CD4-positive, alpha-beta T cell treated with Interleukin-17A for 4 hours (primary cell): ENCODE results near the gene RNF166.

Experiments used
- DNase-seq: peaks from one replicate; pipeline ENCODE4 v3.0.0-alpha.2; 2020; ENCODE audit warnings: mixed read lengths

RNF166 gene

DNA sequence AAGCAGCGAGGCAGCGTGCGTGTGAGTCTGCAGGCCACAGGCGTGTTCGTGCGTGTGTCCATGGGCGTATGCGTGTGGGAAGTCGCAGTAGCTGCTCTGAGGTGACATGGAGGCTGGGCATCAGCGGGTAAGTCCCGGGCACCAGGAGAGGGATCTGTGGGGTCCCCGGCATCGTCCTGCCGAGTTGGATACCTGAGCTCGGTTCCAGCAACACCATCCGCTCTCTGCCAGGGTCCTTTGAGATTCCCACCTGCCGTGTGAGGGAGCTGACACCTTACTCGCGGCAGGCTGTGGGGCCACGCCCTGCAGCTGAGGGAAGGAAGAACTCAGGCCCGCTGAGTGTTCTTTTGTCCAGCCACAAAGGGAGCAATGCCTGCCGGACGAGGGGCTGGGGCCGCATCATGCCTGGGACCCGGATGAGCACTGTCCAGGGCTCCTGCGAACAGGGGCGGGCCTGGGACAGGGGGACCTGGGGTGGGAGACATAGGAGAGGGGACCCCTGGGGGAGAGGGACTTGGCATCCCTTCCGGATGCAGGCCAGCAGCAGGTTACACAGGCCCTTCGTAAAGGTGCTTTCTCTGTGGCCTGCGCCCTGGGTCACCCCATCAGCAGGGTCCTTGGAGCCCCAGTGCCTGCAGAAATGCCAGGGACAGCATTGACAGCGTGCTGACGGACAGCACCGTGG lies 14.9 kb downstream of the RNF166 start:
- DNase-seq: no peak

DNA sequence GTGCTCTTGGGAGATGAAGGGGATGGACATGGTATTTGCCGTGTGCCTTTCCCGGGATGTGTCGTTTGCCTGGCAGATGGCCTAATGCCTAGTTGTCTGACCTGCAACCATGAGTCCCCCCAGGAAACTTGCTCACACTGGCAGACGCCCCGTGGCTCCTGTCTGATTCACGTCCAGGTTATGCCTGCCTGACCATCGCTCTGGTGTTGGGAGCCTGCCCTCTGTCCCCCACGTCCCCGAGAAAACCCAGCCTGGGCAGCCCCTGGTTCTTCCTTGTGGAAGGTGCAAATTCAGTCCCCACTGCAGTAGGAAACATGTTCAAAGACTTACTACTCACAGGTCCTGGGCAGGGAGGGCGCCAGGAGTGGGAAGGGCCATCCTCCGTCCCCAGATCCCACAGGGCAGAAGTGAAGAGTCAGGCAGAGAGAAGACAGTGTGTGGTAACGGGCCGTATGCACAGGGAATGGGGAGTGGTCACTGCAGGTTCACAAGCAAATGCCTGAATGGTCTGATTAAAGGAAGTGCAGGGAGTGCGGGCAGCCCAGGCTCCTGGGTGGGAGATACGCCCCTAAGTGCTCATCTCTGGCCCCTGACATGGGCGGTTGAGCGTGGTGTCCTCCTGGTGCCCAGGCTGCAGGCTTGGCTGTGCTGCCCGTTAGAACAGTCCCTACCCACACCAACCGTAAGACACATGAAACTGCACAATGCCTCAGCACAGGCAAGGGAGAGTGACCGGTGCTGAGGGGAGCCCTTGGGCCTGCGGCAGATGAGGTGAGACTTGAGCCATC lies 15.7 kb downstream of the RNF166 start:
- no peak for DNase-seq

DNA sequence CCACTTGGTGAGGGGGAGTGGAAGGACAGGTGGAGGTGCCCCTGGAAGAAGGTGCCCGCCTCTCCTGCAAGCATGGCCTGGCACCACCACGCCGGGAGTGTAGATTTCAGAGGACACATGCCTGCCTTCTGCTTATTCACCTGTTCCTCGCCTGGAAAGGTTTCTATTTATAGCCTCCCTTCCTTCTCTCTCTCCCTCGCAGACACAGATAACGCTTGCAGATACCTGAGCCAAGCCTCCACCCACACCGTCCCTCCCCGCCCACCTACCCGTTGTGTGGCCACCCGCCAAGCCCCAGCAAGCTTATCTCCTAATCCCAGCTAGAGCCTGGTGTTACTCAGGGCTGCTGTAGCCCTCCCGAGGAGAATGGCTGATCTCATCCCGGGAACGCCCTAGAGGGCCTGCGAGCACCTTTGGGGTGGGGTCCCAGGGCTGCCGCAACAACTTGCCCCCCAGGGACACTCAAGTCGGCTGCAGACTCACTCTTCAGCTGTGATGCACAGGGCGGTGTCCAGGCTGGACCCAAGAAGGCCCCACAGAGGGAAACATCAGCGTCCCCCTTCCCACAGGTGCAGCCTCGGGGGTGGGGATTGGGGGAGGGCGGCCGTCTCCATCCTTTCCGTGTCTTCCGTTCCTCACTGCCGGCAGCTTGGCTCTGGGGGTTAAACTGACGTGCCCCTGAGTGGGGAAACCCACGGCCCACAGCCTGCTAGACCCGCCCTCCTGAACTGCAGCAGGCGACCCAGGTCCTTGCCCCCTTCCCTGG lies 18.0 kb downstream of the RNF166 start:
- DNase-seq: no peak

DNA sequence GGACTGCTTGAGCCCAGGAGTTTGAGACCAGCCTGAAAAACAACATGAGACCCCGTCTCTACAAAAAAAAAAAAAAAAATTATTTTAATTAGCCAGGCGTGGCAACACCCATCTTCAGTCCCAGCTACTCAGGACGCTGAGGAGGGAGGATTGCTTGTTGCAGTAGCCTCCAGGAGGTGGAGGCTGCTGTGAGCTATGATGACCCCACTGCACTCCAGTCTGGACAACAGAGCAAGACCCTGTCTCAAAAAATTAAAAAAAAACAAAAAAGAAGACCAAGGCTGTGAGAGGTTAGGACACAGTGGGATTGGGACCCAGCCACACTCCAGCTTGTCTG lies 18.6 kb downstream of the RNF166 start:
- no peak for DNase-seq

DNA sequence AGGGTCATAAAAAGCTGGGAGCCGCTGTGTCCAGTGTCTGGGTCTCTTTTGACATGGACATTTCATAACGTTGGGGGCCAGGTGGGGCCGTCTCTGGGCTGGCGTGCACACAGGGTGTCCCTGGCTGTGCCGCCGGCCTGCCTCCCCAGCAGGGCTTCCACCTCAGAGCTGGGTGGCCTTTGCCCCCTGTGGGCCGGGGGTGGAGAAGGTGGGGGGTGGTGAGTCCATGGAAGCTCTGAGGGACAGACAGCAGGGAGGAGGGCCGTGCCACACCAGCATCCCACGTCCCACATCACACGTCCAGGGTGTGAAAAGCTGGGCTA lies 19.0 kb downstream of the RNF166 start:
- DNase-seq: no peak

DNA sequence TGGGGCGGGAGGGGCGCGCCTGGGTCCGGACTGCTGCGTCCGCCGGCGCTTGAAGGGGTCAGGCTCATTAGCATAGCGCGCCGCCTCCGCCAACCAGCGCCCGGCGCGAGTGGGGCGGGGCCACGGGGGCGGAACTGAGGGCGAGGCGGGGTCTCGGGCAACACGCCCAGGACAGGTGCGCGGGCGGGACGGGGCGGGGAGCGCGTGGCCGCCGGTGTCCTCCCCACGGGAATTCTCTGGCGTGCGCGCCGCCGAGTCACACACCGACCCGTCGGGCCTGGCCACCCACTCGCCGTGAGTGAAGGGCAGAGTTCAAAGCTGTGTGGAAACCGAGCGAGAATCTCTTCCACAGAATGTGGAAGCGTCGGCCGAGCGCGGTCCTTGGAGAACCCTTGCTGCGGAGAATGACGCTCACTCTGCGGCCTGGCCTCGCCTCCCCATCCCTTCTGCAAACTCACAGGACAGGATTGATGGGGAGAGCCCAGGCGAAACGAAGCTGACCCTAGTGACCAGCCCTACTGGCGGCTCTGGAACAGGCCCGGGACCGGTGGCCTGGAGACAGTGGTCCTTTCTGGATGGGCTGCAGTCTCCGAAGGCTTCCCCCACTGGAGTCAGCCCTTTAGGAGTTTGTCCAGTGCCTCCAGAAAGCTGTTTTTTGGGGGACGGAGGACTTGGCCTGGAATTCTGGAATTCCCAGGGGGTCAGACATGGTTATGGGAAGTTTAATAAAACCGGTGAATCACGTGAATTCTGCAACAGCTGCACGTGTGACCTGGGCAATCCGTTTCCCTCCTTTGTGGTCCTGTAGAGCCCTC lies 19.6 kb downstream of the RNF166 start, which contains the start of gene SNAI3:
SNAI3 (minus strand) TSS at position 69 of the 815 bp plus-strand sequence. CDS start 101 bp downstream, outside the sequence.
- peak; percentile 89 for DNase-seq

DNA sequence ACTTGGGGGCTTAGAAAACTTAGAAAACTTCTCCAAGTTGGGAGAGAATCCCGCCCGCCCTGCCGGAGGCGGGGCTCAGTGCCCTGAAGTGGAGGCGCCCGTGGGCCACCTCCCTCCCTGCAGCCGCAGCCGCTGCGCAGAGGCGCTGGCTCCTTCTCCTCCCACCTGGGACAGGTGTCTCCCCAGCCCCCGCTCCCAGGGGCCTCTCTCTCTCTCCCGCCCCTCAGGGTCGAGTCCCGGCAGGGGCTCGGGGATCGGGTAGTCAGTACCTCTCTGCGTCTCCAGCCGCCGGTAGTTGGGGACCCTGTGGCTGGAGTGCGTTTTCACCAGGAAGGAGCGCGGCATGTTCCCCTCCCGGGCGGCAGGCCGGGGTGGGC lies 20.2 kb downstream of the RNF166 start:
- peak; percentile 69 for DNase-seq

DNA sequence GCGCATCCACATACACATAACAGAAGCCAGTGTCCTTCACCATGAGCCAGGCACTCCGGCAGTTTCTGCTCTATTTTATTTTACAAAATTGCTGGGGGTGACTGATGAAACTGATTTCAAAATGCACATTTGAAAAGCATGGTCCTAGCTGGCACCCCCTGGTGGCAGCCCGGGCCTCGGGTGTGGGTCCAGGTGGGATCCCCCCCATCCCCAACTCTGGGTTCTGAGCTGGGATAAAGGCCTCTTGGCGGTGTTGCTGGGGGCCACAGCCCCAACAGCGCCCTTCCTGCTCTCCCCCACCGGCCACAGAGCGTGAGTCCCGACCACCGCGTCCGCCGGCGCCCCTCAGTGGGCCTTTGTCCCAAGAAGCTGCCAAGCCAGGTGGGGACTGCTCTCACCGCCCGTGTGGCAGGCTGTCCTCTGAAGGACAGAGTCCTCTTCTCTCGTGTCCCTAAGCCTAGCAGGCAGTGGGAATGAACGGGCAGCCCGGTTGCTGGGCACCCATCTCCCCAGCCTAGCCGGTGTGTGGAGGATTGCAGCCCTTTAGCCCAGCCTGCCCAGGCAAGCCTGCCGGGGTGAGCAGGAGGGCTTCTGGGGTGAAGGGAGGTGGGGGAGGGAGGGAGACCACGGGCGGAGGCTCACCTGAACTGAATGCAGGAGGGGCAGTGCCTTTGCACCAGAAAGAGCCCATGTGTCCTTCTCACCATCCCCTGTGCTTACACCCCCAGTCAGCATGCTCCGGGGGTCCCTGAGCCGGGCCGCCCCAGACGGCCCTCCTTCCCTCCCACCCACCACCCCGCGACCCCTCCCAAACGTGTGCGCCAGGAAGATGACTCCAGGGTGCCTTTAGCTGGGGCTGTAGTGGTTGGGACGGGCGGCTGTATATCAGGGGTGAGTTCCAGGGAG lies 20.8 kb downstream of the RNF166 start:
- peak; percentile 83 for DNase-seq

DNA sequence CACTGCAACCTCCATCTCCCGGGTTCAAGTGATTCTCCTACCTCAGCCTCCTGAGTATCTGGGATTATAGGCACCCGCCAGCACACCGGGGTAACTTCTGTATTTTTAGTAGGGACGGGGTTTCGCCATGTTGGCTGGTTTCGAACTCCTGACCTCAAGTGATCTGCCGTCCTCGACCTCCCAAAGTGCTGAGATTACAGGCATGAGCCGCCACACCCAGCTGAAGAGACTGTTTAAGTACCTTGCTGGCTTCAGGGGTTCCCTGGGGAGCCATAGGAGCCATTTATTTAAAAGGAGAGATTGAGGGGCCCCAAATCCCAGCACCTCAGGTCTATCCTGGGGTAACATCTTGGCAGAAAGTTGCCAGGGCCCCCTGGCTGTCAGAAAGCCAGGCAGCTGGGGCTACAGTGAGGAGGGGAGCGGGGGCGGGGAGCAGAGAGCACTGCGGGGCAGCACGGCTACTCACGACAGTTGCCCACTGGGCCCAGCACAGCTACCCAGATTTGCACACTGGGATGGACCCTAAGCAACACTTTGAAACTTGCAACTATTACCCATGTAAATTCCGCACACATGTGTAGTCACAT lies 21.5 kb downstream of the RNF166 start:
- DNase-seq: no peak

DNA sequence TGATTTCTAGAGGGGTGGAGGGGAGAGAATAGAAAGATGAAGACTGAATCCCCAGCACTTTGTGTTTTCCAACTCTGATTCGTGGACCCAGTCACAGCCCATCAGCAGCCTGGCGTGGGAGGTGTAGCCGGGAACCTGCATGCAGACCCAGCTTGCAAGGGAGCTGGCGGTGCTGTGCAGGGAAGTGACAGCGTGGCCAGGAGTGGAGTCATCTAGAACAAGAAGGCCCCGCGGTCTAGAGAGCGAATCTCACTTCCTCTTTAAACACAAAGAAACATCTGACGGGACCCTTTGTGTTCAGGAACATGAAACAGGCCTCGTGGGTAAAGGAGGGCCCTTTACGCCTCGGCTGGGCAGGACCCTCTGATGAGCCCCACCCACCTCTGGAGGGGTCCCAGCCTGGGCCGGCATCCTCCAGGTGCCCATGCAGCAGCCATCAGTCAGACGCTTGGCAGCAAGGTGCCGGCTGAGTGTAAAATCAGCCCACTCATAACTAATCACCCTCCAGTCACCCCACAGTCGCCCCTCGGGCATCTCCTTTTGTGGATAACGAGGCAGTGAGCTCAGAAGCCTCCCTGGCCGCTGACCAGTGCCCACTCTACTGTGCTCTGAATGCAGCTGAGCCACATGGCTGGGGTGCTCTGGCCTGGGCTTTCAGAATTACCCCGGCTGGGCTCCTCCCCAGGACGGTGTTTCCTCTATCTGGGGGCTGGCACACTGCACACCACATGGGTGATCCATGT lies 24.3 kb downstream of the RNF166 start:
- DNase-seq: peak; percentile 79

DNA sequence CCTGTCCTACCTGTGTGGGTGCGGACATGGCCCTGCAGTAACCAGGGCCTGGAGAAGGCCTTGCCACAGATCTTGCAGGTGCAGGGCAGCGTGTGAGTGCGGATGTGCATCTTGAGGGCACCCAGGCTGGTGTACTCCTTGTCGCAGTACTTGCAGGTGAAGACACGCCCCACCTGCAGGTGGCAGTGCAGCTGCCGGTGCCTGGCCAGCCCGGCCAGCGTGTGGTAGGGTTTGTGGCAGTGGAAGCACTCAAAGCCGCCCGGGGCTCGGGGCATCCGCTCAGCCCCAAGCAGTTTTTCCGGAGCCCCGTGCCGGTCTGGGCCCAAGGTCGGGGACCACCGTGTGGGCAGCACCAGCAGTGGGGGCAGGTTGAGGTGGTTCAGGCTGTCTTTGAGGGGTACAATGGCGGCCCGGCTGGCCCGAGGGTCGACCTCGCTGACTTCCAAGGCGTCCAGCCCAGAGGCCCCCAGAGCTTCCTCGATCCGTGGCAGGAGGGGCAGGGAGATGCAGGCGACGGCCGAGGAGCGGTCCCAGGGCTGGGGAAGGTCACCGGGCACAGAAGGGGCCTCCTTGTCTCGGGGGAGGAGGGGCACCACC lies 25.0 kb downstream of the RNF166 start:
- peak; percentile 67 for DNase-seq

DNA sequence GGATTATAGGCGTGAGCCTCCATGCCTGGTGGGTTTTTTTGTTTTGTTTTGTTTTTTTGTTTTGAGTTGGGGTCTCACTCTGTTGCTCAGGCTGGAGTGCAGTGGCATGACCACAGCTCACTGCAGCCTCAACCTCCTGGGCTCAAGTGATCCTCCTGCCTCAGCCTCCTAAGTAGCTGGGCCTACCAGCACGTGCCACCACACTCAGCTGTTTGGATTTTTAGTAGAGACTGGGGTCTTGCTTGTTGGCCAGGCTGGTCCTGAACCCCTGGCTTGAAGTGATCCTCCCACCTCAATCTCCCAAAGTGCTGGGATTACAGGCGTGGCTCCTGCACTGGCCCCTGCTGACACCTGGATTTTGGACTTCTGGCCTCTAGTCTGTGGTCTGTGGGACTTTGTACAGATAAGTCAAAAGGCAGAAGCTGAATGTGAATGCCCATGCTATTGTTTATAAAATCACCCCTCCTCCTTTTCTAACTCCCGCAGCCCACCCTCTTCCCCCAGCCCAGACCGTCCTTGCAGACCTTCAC lies 25.6 kb downstream of the RNF166 start:
- DNase-seq: no peak

DNA sequence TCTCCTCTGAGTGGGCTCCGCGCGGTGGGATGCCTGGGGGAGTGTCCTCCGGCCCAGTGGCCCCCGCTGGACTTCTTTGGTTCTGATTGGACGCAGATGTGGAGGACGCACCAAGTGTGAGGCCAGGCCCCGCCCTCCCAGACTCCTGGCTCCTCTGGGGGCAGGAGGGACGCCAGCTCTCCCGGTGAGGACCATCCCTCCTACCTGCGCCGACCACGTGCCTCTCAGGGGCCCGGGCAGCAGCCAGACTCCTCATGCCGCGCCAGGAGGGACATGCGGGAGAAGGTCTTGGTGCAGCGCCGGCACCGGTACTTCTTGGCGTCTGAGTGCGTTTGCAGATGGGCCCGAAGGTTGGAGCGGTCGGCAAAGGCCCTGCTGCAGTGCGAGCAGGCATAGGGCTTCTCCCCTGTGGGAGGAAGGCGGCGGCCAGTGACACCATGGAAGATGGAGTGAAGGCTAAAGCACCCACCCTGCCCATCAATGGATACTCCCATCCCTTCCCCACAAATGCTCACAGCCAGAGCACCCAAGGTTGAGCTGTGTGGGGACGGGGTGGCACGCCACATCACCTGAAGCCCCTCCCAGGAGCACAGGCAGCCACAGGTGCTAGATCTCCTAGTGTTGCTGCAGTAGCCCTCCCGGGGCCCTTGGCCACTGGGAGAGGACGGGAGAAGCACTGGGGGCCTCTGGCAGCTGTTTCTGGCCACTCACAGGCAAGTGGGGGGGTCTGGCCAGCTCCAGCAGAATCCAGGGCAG lies 27.8 kb downstream of the RNF166 start:
- DNase-seq: no peak

DNA sequence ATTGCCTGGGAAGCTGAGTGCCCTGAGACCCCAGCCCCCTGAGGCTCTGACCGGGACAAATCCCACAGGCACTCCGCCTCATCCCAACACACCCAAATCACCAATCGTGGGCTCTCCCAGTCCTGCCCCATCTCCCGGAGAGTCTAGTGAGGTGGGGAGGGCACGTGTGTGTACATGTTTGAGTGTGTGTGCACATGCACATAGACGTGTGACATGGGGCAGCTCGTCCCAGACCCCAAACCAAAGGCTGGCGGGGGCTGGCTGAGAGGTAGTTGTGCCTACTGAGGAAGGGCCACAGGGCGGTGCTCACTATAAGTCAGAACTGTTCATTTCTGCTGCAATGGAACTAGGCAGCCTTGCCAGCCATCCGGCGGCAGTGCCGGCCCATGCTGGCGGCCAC lies 28.5 kb downstream of the RNF166 start:
- no peak for DNase-seq

DNA sequence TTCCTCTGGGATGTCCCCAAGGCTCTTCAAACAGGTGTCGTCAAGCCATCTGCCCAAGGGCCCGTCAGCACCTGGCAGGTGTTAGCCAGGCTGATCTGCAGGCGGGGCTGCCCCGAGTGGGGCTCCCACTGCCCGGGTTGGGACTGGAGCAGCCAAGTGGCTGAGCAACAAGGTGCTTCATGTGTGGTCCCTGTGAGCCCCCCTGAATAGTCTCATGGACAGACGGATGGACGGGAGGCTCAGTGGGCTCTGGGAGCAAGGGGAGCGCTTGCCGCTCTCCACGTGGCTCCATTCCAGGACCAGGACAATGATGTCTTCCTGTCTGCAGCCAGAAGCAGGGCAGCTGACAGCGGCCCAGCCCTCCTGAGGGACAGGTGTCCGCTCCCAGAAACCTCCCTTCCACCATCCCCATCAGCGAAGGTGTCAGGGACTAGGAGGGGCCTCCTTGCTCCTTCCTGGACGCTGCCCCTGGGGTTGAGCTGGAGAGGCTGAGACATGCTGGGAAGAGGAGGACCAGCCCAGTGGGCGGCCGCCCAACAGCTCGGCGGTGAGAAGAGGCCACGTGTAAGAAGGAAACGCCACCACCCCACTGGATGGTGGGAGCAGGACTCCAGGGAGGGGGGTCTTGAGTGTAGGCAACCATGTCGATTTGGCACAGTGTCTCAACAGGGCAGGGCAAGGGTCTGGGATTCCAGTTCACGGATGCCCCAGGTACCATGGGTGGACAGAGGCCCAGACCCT lies 29.5 kb downstream of the RNF166 start:
- DNase-seq: no peak

DNA sequence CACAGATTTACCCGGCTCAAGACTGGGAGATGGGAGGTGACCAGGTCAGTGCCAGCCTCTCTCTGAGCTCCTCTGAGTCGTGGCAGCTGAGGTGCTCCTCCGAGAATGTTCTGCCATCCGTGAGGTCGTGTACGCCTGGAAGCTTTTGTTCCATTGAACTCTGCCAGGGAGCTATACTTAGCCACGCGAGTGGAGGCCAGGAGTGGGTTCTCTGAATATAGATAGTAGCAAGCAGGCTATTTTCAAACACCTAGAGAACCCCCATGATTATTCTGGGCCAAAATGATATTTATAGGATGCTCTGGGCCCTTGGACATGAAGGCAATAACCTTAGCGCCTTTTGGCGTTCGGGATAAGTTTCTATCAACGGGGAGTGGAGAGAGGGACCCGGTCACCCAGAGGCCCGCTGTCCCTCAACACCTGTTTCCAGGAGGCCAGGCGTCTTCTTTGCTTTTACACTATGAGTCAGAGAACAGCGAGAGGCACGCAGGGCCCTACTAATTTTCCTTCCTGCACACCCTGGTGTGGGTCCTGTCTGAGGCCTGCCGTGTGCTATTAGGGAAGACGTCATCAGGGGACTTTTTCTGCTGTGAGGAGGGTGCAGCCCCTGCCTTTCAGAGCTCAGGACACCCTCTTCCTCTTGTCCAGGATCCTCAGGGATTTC lies 32.4 kb downstream of the RNF166 start:
- no peak for DNase-seq

DNA sequence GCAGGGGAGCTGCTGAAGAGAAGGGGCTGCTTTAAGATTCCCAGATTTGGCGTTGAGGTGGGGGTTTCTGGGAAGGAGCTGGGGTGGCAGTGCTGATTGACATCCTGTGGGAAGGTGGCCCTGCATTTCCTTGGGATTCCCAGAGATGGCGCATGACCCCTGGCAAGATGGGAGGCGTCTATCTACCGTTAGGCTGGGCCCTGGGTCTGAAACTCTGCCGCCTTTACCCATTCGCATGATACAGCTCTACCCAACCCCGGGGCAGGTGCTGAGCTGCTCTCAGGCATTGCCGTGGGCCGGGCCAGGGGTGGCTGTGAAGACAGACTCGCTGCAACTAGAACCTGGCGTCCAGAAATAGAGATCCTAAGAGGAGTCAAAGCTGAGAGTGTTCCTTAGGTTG lies 33.4 kb downstream of the RNF166 start:
- no peak for DNase-seq

DNA sequence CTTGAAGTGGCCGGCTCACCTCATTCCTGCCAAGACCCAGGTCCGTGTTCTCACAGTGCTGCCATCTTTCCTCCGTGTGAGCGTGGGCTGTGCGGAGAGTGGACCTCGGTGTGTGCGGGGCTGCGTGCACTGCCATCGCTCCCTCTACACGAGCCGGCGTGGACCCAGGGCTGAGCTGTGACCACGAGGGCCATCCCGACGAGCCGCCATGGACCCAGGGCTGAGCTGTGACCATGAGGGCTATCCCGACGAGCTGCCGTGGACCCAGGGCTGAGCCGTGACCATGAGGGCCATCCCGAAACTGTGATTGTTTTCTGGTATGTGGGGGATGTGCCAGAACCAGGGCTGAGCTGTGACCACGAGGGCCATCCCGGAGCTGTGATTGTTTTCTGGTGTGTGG lies 34.4 kb downstream of the RNF166 start:
- DNase-seq: no peak
